Ovary (tissue), 3 donors: Measurements from ENCODE around the gene LMF1.

ENCODE experiments used
- CTCF ChIP-seq, 3 donors: fragments of 450-650 bp in 2 of 3; fragments of 200-600 bp in 1 of 3; IDR thresholded peaks; one replicate each; pipeline versions ENCODE4 v1.5.1 to v1.8.0; 2016 to 2022; ENCODE audit warnings: antibody characterized with exemption in 3 of 3, mild to moderate bottlenecking in 1 of 3
- EP300 ChIP-seq: sonication (generic); formaldehyde crosslinking; IDR thresholded peaks from one replicate; pipeline ENCODE4 v1.6.1; 2017; ENCODE audit warnings: antibody characterized with exemption
- POLR2A ChIP-seq: fragments of 450-650 bp; IDR thresholded peaks from one replicate; pipeline ENCODE4 v1.6.1; 2017; ENCODE audit warnings: antibody characterized with exemption, mild to moderate bottlenecking, moderate library complexity
- donor health status: DM: no; HTN: no; CAD: no.

DNA sequence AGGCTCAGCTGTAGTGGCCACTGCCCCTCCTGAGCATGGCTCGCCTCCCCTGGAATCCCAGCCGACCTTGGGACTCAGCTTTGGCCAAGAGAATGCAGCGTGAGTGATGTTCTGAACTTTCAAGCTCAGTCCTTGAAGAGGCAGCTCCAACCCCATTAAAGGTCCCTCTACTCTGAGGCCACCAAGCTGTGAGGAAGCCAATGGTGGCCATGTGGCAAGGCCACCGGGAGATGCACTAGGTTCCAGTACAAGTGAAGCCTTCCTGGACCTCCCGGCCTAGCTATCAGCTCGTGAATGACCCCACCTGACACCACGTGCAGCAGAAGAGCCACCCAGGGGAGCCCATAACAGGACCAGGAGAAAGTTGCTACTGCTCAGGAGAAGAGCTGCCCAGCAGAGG, 88.5 kb downstream of the LMF1 start:
- TF ChIP-seq CTCF (IDR thresholded peaks at IDR 0.05) (no peak), POLR2A (no peak), EP300 (no peak)
